Measurements from ENCODE around the gene CTPS2.

DNA sequence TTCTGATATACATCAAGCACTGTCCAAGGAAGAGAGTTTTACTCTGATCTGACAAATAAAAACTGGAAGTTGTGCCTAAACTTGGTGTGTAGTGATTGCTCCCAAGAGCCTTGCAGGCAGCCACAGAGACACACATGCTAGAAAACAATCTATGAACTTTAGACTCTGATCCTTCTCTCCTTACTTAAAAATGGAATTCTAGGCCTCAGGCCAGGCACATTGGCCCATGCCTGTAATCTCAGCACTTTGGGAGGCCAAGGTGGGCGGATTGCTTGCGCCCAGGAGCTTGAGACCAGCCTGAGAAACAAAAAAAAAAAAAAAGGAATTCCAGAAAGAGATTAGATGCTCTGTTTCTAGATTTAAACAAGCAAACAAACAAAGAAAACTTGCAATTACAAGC, 108.1 kb downstream of the CTPS2 start:
- TF ChIP-seq CTCF (IDR thresholded peaks at IDR 0.05) (no peak), POLR2AphosphoS5 (IDR thresholded peaks at IDR 0.05) (no peak), POLR2A (IDR thresholded peaks at IDR 0.05) (no peak)
